GM21381 (cell line): ENCODE measurements around the gene C9.
A peak's percentile ranks its signal among the peaks of the same experiment; 100 is the strongest.
"Not testable (repeated sequence)": the region's sequence is repeated elsewhere in the genome, so short reads cannot be mapped to it uniquely, and the experiment has no call there.

Experiments used
- ATAC-seq: cut with Tn5 transposase; IDR thresholded peaks from one replicate; pipeline ENCODE4 v1.9.1; 2021; ENCODE audit warnings: mild to moderate bottlenecking, moderate library complexity; ENCODE audit not compliant: unreplicated experiment

The C9 gene

DNA sequence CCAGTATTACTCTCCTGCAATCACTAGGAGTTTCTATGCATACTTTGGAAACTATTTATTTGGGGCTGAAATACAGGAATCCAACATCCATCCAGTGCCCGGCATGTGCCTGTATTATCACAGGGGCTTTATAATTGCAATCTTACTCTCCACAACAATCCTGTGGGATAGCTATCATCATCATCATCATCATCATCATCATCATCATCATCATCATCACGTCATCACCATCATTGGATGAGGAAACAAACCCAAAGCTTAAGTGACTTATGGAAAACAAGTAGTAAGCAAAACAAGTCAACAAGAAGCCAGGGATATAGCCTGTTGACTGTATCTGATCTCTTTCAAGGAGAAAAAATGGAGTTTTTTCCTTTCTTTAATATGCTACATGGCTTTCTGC, 97.1 kb downstream of the C9 start:
- ATAC-seq, result no peak

DNA sequence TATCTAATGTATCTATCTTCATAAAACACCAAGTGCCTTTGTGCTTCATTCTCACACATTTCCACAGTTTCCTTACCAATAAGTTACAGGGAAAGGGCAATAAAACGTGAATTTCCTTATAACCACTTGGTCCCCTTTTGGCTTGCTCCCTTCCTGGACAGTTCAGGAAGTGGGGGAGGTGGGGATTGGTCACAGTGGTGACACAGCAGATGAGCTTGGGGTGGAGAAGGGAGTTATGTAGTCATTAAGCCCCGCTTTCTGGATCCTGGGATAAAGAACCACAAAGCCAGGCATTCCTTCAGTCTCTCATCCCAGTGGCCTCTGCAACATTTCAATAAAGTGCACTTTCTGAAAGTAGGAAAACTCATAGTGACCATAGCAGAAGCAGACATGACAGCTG, 97.9 kb downstream of the C9 start:
- ATAC-seq, result no peak

DNA sequence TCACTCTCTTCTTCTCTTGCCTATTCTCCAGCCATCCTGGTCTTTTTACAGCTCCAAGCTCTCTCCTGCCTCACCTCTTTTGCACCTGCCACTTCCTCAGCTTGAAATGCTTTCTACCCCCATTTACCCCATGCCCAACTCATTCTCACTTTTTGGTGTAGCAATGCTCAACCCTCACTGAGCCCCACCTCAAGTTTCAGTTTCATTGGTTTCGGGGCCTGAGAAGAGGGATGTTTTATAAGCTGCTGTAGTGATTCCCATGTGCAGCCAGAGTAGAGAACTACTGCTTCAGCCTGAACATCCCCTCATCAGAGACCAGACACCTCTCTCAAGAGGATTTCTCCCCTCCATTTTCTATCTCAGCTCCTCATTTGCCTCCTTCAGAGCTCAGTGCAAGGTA, 99.8 kb downstream of the C9 start:
- peak; percentile 92 for ATAC-seq

GRCh38 chr5:39262981-39263380, 101.3 kb downstream of the C9 start:
- ATAC-seq, result no peak

DNA sequence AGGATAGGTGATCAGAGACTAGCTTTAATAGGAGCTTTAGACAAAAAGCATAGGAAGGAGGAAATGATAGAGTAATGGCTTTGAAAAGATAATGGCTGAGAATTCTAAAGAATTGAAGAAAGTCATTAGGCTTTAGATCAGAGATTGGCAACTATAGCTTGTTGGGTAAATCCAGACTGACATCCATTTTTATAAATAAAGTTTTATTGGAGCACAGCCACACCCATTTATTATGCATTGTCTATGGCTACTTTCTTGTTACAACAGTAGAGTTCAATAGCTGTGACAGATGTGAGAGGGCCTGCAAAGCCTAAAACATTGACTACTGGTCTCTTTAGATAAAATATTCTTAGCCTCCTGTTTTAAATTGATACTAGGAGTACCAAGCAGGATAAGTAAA, 104.2 kb downstream of the C9 start:
- no peak for ATAC-seq

GRCh38 chr5:39257554-39257953, 106.7 kb downstream of the C9 start:
- ATAC-seq, result no peak

DNA sequence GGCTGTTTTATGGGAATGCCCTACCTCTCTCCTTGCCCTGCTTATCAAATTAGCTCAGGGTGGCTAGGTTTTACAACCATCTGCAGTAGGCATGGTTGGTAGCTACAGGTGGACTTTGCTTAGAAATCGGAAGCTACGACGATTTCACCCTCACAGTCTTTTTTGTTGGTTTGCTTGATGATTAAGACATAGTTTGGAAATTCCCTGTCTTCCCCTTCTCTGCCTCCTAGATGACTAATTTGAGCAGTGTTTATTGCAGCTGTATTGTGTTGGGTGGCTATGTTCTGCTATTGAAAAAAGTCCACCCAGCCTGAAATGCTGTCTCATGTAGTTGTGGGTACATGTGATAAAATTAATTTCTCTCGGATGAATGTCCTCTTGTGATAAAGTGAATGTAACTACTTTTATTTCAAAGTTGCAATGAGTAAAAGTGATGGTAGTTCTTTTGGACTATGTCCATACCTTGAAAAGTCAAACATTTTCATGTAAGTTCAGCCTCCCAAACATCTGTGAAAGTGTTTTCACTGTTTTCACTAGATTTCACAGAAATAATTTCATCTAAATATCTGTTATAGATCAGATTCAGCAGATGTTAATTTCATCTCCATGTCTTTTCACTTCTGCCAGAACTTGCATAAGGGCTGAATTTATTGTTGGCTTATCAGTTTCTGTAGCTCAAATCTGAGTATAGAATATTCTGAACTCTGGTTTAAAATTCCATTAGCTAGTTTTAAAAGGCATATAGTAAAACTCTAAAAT, 107.6 kb downstream of the C9 start:
- peak; percentile 72 for ATAC-seq

DNA sequence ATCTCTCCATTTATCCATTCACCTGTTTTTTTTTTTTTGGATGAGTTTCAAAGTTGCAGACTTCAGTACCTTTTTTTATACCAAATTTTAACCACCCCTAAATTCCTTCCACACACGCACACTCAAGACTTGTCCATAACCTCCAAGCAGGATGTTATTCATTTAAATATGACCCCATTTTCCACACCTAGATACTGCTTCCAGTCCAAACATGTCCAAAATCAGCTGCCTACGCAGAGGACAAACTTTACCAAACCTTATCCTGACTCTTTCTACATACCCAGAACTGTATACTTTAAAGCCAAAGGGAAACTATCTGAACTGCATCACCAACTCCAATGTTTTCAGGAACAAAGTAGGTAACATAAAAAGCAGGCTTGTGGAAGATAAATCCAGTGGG, 108.9 kb downstream of the C9 start:
- no peak for ATAC-seq

GRCh38 chr5:39254671-39255070, 109.6 kb downstream of the C9 start:
- no peak for ATAC-seq

DNA sequence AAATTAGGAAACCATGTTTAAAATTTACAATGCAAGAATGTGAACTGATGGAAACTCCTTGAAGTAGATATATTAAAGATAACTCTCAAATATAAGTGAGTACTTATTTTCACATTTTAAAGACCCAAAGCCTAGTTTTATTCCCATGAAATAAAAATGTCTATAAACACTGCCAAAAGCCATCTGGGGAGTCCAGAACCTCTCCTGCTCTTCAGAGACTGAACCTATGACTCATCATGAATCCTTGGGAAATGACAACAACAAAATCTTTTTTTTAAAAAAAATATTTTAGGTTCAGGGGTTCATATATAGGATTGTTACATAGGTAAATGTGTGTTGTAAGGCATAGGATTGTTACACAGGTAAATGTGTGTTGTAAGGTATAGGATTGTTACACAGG, 111.1 kb downstream of the C9 start:
- ATAC-seq, result no peak

DNA sequence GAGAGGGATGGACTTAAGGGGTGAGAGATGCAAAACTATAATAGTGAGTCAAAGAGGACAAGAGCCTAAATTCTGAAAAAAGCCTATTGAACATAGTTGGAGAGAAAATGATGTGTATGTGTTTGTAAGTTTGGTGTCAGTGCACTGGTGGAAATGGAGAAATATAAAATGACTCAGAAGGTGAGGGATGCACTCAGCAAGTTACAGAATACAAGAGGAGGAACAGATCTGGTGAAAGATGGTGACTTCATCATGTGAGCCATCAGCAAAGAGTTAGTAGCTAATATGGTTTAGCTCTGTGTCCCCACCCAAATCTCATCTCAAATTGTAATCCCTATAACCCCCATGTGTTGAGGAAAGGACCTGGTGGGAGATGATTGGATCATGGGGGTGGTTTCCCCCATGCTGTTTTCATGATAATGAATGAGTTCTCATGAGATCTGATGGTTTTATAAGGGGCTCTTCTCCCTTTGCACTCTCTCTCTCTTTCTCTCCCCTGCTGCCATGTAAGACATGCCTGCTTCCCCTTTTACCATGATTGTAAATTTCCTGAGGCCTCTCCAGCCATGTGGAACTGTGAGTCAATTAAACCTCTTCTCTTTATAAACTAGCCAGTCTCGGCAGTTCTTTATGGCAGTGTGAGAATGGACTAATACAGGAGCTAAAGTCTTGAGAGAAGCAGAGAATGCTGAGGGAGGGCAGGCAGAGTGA, 114.6 kb downstream of the C9 start:
- ATAC-seq, result no peak

GRCh38 chr5:39249069-39249468, 115.2 kb downstream of the C9 start:
- no peak for ATAC-seq

- ATAC-seq, result no peak
Measured at GRCh38 chr5:39240750-39241149, 123.5 kb downstream of the C9 start.

DNA sequence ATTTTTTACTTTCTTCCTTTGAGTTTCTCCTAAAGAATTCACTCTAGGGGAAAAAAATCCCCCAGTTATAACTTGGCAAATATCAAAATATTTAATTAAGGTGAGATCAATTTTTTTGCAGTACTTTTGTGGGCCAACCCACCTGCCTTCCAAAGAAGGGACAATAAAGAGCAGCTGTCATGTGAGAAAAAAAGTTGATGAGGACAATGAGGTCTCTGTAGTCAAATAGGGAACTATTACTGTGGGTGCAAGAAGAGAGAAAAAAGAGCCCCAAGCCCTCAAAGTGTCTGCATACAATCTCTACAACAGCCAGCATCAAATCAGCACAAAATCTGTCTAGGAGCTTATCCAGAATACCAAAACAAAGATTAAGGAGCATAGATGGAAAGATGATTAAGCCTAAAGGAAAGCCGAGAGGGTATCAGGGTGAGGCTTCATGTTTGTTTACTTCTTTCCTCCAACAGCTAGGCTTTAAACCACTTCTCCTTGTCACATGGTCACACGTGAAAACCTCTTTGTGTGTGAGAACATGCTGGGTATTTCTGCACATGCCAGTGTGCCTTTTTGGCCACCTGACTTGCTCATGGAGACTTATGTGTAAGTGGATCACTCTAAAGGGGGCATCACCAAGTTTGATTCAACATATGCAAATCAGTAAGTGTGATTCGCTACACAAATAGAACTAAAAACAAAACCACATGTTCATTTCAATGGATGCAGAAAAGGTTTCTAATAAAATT, 125.8 kb downstream of the C9 start:
- ATAC-seq, result no peak

GRCh38 chr5:39236718-39237117, 127.6 kb downstream of the C9 start:
- no peak for ATAC-seq

DNA sequence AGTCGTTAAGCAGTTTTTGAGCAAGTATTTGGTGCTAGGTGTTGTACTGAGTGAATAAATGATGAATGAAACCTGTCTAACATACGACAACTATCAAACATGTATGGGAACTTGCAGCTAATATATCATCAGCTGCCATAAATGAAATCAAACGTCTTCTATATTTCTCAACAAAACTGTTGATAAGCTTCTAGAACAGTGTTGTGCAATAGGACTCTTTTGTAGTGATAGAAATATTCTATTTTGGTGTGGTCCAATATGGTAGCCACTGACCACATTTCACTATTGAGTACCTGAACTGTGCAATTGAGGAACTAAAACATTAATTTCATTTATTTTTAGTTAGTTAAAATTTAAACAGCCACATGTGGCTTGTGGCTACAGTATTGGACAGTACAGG, 128.6 kb downstream of the C9 start:
- no peak for ATAC-seq

DNA sequence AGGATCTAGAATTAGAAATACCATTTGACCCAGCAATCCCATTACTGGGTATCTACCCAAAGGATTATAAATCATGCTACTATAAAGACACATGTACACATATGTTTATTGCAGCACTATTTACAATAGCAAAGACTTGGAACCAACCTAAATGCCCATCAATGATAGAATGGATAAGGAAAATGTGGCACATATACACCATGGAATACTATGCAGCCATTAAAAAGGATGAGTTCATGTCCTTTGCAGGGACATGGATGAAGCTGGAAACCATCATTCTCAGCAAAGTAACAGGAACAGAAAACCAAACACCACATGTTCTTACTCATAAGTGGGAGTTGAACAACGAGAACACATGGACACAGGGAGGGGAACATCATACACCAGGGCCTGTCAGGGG, 129.8 kb downstream of the C9 start:
- not testable (repeated sequence) for ATAC-seq
